Neuronal stem cell (in vitro differentiated cells): ENCODE data around the gene MRGPRG.
A peak's percentile ranks its signal among the peaks of the same experiment; 100 is the strongest.

Experiments used
- DNase-seq: peaks from one replicate; pipeline ENCODE4 v3.0.0-alpha.2; 2013; ENCODE audit warnings: low spot score
- H2AFZ ChIP-seq: one replicate; pipeline ENCODE4 v1.6.1; 2013; ENCODE audit warnings: mild to moderate bottlenecking, low read length, inconsistent platforms
- H2AK5ac ChIP-seq: 2 replicates; pipeline ENCODE4 v1.6.1; 2013; ENCODE audit warnings: low read depth, mild to moderate bottlenecking, inconsistent platforms, low read length, moderate library complexity, mixed read lengths
- H2BK120ac ChIP-seq: 2 replicates; pipeline ENCODE4 v1.6.1; 2013; ENCODE audit warnings: low read depth, mild to moderate bottlenecking, inconsistent platforms, low read length, moderate library complexity, mixed read lengths
- H2BK12ac ChIP-seq: one replicate; pipeline ENCODE4 v1.6.1; 2013; ENCODE audit warnings: low read length, inconsistent platforms
- H2BK15ac ChIP-seq: 2 replicates; pipeline ENCODE4 v1.6.1; 2013; ENCODE audit warnings: mild to moderate bottlenecking, low read length, inconsistent platforms, mixed read lengths
- H2BK5ac ChIP-seq: one replicate; pipeline ENCODE4 v1.6.1; 2013; ENCODE audit warnings: inconsistent platforms, mild to moderate bottlenecking, low read length, moderate library complexity
- H3K14ac ChIP-seq: one replicate; pipeline ENCODE4 v1.6.1; 2013; ENCODE audit warnings: low read length, inconsistent platforms
- H3K18ac ChIP-seq: 2 replicates; pipeline ENCODE4 v1.6.1; 2013; ENCODE audit warnings: low read length, inconsistent platforms
- H3K23ac ChIP-seq: 2 replicates; pipeline ENCODE4 v1.6.1; 2013; ENCODE audit warnings: low read depth, mild to moderate bottlenecking, mixed read lengths, low read length, inconsistent platforms; ENCODE audit not compliant: poor library complexity
- H3K27ac ChIP-seq: replicated peaks from 3 replicates; pipeline ENCODE4 v1.5.1; 2013; ENCODE audit warnings: low read length, inconsistent platforms
- H3K27me3 ChIP-seq, 3 experiments: 2 replicates each; pipeline ENCODE4 v1.6.1; 2013; ENCODE audit warnings: low read length in 3 of 3, mild to moderate bottlenecking in 2 of 3, inconsistent platforms in 1 of 3, low read depth in 1 of 3, mixed read lengths in 1 of 3, moderate library complexity in 1 of 3; ENCODE audit not compliant: control insufficient read depth in 3 of 3, insufficient read depth in 3 of 3
- H3K36me3 ChIP-seq, 2 donors: replicated peaks in 1 of 2; 2 replicates each; pipeline ENCODE4 v1.6.1; 2013; ENCODE audit warnings: low read length in 2 of 2; ENCODE audit not compliant: control insufficient read depth in 2 of 2, insufficient read depth in 2 of 2
- H3K4ac ChIP-seq: 2 replicates; pipeline ENCODE4 v1.6.1; 2013; ENCODE audit warnings: inconsistent platforms, mild to moderate bottlenecking, low read length, moderate library complexity
- H3K4me1 ChIP-seq, 2 donors: 1 replicate in 1 of 2; 2 replicates in 1 of 2; pipeline ENCODE4 v1.6.1; 2013; ENCODE audit warnings: low read length in 2 of 2, low read depth in 1 of 2; ENCODE audit not compliant: control insufficient read depth in 2 of 2, insufficient read depth in 1 of 2
- H3K4me2 ChIP-seq: one replicate; pipeline ENCODE4 v1.6.1; 2013; ENCODE audit warnings: mild to moderate bottlenecking, low read length, inconsistent platforms; ENCODE audit not compliant: insufficient read depth, poor library complexity, severe bottlenecking
- H3K4me3 ChIP-seq, 2 donors: 2 replicates each; pipeline ENCODE4 v1.5.1; 2013; ENCODE audit warnings: low read length in 2 of 2, mild to moderate bottlenecking in 2 of 2, inconsistent platforms in 1 of 2, moderate library complexity in 1 of 2
- H3K79me1 ChIP-seq: one replicate; pipeline ENCODE4 v1.6.1; 2013; ENCODE audit warnings: low read depth, mild to moderate bottlenecking, inconsistent platforms, low read length, moderate library complexity
- H3K9ac ChIP-seq: one replicate; pipeline ENCODE4 v1.6.1; 2013; ENCODE audit warnings: mild to moderate bottlenecking, low read depth, low read length, inconsistent platforms; ENCODE audit not compliant: poor library complexity
- H3K9me3 ChIP-seq, 2 donors: replicated peaks in 1 of 2; 2 replicates each; pipeline versions ENCODE3 to v1.6.1; 2013; ENCODE audit warnings: low read length in 2 of 2, mild to moderate bottlenecking in 2 of 2, inconsistent platforms in 1 of 2, low read depth in 1 of 2, mixed read lengths in 1 of 2, moderate library complexity in 1 of 2; ENCODE audit not compliant: control insufficient read depth in 2 of 2, insufficient read depth in 1 of 2
- H4K8ac ChIP-seq: one replicate; pipeline ENCODE4 v1.6.1; 2013; ENCODE audit warnings: low read depth, mild to moderate bottlenecking, inconsistent platforms, low read length, moderate library complexity
- H4K91ac ChIP-seq: one replicate; pipeline ENCODE4 v1.6.1; 2013; ENCODE audit warnings: low read length, low read depth, mild to moderate bottlenecking, inconsistent platforms; ENCODE audit not compliant: poor library complexity
- WGBS, 2 donors: extraction: QIAGEN DNeasy Blood & Tissue Kit; methylation state at CpG; one replicate each; pipeline ENCODE4 v1.1.7; 2013; ENCODE audit warnings: missing lambda C conversion rate in 2 of 2, mixed read lengths in 1 of 2; ENCODE audit not compliant: insufficient read length in 2 of 2, insufficient replicate concordance in 1 of 2; ENCODE audit errors: extremely low coverage in 2 of 2; 5-methylcytosine and 5-hydroxymethylcytosine counted together

The MRGPRG gene

DNA sequence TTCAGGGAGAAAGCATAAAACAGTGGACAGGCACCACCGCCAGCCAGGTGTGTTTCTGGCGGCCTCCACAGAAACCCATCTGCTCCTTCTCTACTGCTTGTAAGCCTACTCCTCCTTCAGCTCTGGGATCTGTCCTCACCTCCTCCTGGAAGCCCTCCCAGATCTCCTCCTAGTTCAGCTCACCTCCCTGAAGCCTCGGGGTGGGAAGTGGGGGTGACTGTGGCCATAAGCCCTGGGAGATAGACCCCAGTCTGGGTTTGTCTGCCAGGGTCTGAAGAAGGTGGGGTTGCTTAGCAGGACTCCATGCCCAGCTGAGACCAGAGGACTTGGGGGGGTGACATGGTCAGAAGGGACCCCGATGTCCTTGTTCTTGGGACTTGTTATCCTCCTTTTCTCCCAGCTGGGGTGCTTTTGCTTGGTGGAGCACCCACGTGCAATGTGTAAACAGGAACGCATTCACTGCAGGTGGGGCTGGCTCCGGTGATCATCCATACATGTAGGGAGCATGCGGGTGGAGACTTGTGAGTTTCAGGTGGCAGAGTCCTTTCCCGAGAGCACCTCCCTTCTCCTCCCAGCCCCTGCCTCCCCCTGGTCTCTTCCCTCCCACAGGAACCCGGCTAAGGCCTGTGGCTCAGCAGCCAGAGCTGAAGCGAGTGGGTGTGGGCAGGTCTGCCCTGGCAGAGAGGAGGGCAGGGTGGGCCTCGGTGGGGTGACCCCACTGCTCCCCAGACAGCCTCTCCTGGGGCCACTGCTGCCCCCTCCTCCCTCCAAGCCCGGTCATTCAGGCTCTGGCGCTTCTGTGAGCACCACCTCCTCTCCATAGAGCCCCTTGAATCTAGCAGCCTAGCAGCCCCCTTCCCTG is 25.9 kb downstream of the MRGPRG start:
- Histone ChIP-seq H2BK12ac (no peak overlapping the region), H2BK5ac (no peak overlapping the region), H3K4ac (no peak overlapping the region), H3K4me1 (peaks cover 6 to 15% of the 10 kb centered on the region in 2 donors), H2AK5ac (no peak overlapping the region), H3K79me1 (no peaks in the 10 kb centered on the region), H4K91ac (no peak overlapping the region), H3K36me3 (no peaks in the 10 kb centered on the region), H3K9me3 (peaks cover 0 to 4% of the 10 kb centered on the region in 2 donors), H2BK120ac (no peak overlapping the region), H3K18ac (peak overlapping the region; percentile 82), H3K23ac (peak overlapping the region; percentile 29), H4K8ac (no peak overlapping the region), H3K27ac (no peak overlapping the region), H3K14ac (no peak overlapping the region), H3K4me2 (no peak overlapping the region), H3K27me3 (peaks cover 0 to 30% (median 0%) of the 10 kb centered on the region in 3 experiments), H3K9ac (peak overlapping the region; percentile 82), H2AFZ (no peak overlapping the region), H2BK15ac (peak overlapping the region; percentile 77), H3K4me3 (no peak overlapping the region)
- no CpG with 5 or more reads among the region's 14 CpGs for WGBS, 2 donors
- no peak for DNase-seq

DNA sequence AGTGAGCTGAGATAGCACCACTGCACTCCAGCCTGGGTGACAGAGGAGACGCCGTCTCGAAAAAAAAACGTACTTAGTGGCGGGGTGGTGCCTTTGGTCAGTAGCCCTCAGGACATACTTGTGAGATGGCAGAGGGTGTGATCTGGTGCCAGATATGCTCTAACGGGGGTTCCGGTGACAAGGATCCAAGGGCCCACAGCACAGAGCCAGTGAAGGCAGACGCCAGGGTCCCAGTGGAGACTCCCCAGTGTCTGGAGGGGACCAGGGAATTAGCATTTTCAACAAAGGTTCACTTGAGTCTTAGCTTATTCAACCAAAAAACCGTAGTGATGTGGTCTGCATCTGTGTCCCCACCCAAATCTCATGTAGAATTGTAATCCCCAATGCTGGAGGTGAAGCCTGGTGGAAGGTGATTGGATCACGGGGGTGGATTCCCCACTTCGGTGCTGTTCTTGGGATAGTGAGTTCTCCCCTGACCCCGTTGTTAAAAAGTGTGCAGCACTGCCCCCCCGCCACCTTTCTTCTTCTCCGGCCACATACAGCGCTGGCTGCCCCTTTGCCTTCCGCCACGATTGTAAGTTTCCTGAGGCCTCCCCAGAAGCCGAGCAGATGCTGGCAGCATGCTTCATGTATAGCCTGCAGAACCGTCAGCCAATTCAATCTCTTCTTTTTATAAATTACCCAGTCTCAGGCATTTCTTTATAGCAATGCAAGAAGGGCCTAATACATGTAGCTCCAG is 26.9 kb downstream of the MRGPRG start:
- Histone ChIP-seq H3K27ac (no peak overlapping the region), H3K4me3 (no peak overlapping the region), H3K79me1 (no peaks in the 10 kb centered on the region), H4K8ac (no peak overlapping the region), H3K4me1 (peaks cover 6 to 15% of the 10 kb centered on the region in 2 donors), H2BK12ac (no peak overlapping the region), H3K14ac (no peak overlapping the region), H3K36me3 (no peaks in the 10 kb centered on the region), H3K23ac (no peak overlapping the region), H3K9ac (no peak overlapping the region), H3K18ac (no peak overlapping the region), H3K4me2 (no peak overlapping the region), H2AFZ (no peak overlapping the region), H2BK120ac (no peak overlapping the region), H2BK5ac (no peak overlapping the region), H3K9me3 (peaks cover 0 to 3% of the 10 kb centered on the region in 2 donors), H2BK15ac (peak overlapping the region; percentile 77), H4K91ac (no peak overlapping the region), H3K4ac (no peak overlapping the region), H2AK5ac (peak overlapping the region; percentile 31), H3K27me3 (peaks cover 0 to 20% (median 0%) of the 10 kb centered on the region in 3 experiments)
- no peak for DNase-seq
- WGBS, 2 donors, result no CpG with 5 or more reads among the region's 19 CpGs

DNA sequence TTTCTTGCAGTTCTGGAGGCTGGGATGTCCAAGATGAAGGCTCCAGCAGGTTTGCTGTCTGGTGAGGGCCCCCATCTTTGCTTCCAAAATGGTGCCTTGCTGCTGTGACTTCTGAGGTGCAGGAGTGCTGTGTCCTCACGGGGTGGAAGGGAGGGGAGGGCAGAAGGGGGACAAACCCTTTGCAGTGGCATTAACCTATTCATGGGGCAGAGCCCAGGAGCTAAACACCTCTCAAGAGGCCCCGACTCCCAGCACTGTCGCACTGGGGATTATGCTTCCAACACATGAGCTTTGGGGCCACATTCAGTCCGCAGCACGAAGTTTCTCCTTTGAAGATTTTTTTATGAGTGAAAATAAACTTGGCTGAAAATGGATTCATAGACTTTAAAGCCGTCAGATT is 28.0 kb downstream of the MRGPRG start:
- Histone ChIP-seq H3K27ac (no peak overlapping the region), H2BK120ac (no peak overlapping the region), H4K91ac (no peak overlapping the region), H3K9me3 (peaks cover 0 to 3% of the 10 kb centered on the region in 2 donors), H2BK12ac (no peak overlapping the region), H2BK5ac (no peak overlapping the region), H3K36me3 (no peaks in the 10 kb centered on the region), H3K4ac (no peak overlapping the region), H2BK15ac (no peak overlapping the region), H3K9ac (no peak overlapping the region), H3K4me1 (peaks cover 6 to 15% of the 10 kb centered on the region in 2 donors), H3K23ac (no peak overlapping the region), H3K4me3 (no peak overlapping the region), H2AFZ (no peak overlapping the region), H2AK5ac (no peak overlapping the region), H4K8ac (no peak overlapping the region), H3K4me2 (no peak overlapping the region), H3K14ac (no peak overlapping the region), H3K27me3 (peaks cover 0 to 12% (median 0%) of the 10 kb centered on the region in 3 experiments), H3K18ac (peak overlapping the region; percentile 30), H3K79me1 (no peaks in the 10 kb centered on the region)
- DNase-seq, result no peak
- no CpG with 5 or more reads among the region's 6 CpGs for WGBS, 2 donors
